ENCODE data around the gene FPR1. TPM values are rescaled to one million over a fixed set of nuclear protein-coding genes. Genes with fewer than 3 reads are reported as not detected.
A peak's percentile ranks its signal among the peaks of the same experiment; 100 is the strongest.
"Not testable (repeated sequence)": the region's sequence is repeated elsewhere in the genome, so short reads cannot be mapped to it uniquely, and the experiment has no call there.

Gene FPR1
- total and polyA plus RNA-seq, 9 donors: 0.66 to 3.2 (median 1.9) TPM

GRCh38 chr19:51780270-51780669 is 28.6 kb upstream of the FPR1 start:
- Histone ChIP-seq H3K4me1 (ENCODE audit: control insufficient read depth, insufficient read depth, low read length) (no peaks in the 10 kb centered on the region), H3K36me3 (ENCODE audit: control insufficient read depth, insufficient read depth, low read length) (no peaks in the 10 kb centered on the region), H3K27ac (ENCODE audit: low read length) (no peak overlapping the region), H3K4me3 (ENCODE audit: low read length) (no peak overlapping the region), H3K27me3 (ENCODE audit: control insufficient read depth, insufficient read depth, low read length) (no peaks in the 10 kb centered on the region), H3K9me3 (replicated peaks; ENCODE audit: control insufficient read depth, low read depth, low read length) (no peaks in the 10 kb centered on the region)
- no peak for DNase-seq
- WGBS (ENCODE audit: insufficient coverage): no CpG with 5 or more reads among the region's 2 CpGs

GRCh38 chr19:51779703-51780102 is 28.0 kb upstream of the FPR1 start:
- Histone ChIP-seq H3K27me3 (ENCODE audit: control insufficient read depth, insufficient read depth, low read length) (no peaks in the 10 kb centered on the region), H3K9me3 (replicated peaks; ENCODE audit: control insufficient read depth, low read depth, low read length) (no peaks in the 10 kb centered on the region), H3K4me1 (ENCODE audit: control insufficient read depth, insufficient read depth, low read length) (no peaks in the 10 kb centered on the region), H3K27ac (ENCODE audit: low read length) (no peak overlapping the region), H3K4me3 (ENCODE audit: low read length) (no peak overlapping the region), H3K36me3 (ENCODE audit: control insufficient read depth, insufficient read depth, low read length) (no peaks in the 10 kb centered on the region)
- DNase-seq: no peak
- WGBS (ENCODE audit: insufficient coverage): 20% methylated on average over 1 of the region's 2 CpGs

GRCh38 chr19:51779181-51779580 is 27.5 kb upstream of the FPR1 start:
- WGBS (ENCODE audit: insufficient coverage): no CpG with 5 or more reads among the region's 1 CpG
- DNase-seq: no peak
- Histone ChIP-seq H3K27me3 (ENCODE audit: control insufficient read depth, insufficient read depth, low read length) (no peaks in the 10 kb centered on the region), H3K36me3 (ENCODE audit: control insufficient read depth, insufficient read depth, low read length) (no peaks in the 10 kb centered on the region), H3K9me3 (replicated peaks; ENCODE audit: control insufficient read depth, low read depth, low read length) (no peaks in the 10 kb centered on the region), H3K4me1 (ENCODE audit: control insufficient read depth, insufficient read depth, low read length) (no peaks in the 10 kb centered on the region), H3K27ac (ENCODE audit: low read length) (no peak overlapping the region), H3K4me3 (ENCODE audit: low read length) (no peak overlapping the region)

- Histone ChIP-seq H3K36me3 (ENCODE audit: control insufficient read depth, insufficient read depth, low read length) (no peaks in the 10 kb centered on the region), H3K4me1 (ENCODE audit: control insufficient read depth, insufficient read depth, low read length) (no peaks in the 10 kb centered on the region), H3K9me3 (replicated peaks; ENCODE audit: control insufficient read depth, low read depth, low read length) (no peaks in the 10 kb centered on the region), H3K27me3 (ENCODE audit: control insufficient read depth, insufficient read depth, low read length) (no peaks in the 10 kb centered on the region), H3K27ac (ENCODE audit: low read length) (no peak overlapping the region), H3K4me3 (ENCODE audit: low read length) (no peak overlapping the region)
- DNase-seq: peak; percentile 90
- 10% methylated on average over 10 of the region's 23 CpGs for WGBS (ENCODE audit: insufficient coverage)
Measured at GRCh38 chr19:51777570-51778462, 26.1 kb upstream of the FPR1 start.

- H3K36me3 ChIP-seq (ENCODE audit: control insufficient read depth, insufficient read depth, low read length); DNase-seq; H3K4me1 ChIP-seq (ENCODE audit: control insufficient read depth, insufficient read depth, low read length); H3K27me3 ChIP-seq (ENCODE audit: control insufficient read depth, insufficient read depth, low read length); H3K4me3 ChIP-seq (ENCODE audit: low read length); H3K9me3 ChIP-seq (replicated peaks; ENCODE audit: control insufficient read depth, low read depth, low read length); H3K27ac ChIP-seq (ENCODE audit: low read length): not testable (repeated sequence)
- no CpG with 5 or more reads among the region's 1 CpG for WGBS (ENCODE audit: insufficient coverage)
Measured at GRCh38 chr19:51776561-51776960, 24.9 kb upstream of the FPR1 start.

GRCh38 chr19:51772977-51773376 is 21.3 kb upstream of the FPR1 start:
- H3K27me3 ChIP-seq (ENCODE audit: control insufficient read depth, insufficient read depth, low read length): no peaks in the 10 kb centered on the region
- no peaks in the 10 kb centered on the region for H3K9me3 ChIP-seq (replicated peaks; ENCODE audit: control insufficient read depth, low read depth, low read length)
- 71% methylated on average over 1 of the region's 6 CpGs for WGBS (ENCODE audit: insufficient coverage)
- H3K36me3 ChIP-seq (ENCODE audit: control insufficient read depth, insufficient read depth, low read length): no peaks in the 10 kb centered on the region
- no peak overlapping the region for H3K27ac ChIP-seq (ENCODE audit: low read length)
- no peaks in the 10 kb centered on the region for H3K4me1 ChIP-seq (ENCODE audit: control insufficient read depth, insufficient read depth, low read length)
- no peak for DNase-seq
- H3K4me3 ChIP-seq (ENCODE audit: low read length): no peak overlapping the region

GRCh38 chr19:51771376-51772130 is 19.9 kb upstream of the FPR1 start:
- no peak for DNase-seq
- WGBS (ENCODE audit: insufficient coverage): 64% methylated on average over 9 of the region's 10 CpGs
- no peaks in the 10 kb centered on the region for H3K9me3 ChIP-seq (replicated peaks; ENCODE audit: control insufficient read depth, low read depth, low read length)
- no peaks in the 10 kb centered on the region for H3K36me3 ChIP-seq (ENCODE audit: control insufficient read depth, insufficient read depth, low read length)
- H3K4me1 ChIP-seq (ENCODE audit: control insufficient read depth, insufficient read depth, low read length): no peaks in the 10 kb centered on the region
- no peaks in the 10 kb centered on the region for H3K27me3 ChIP-seq (ENCODE audit: control insufficient read depth, insufficient read depth, low read length)
- H3K4me3 ChIP-seq (ENCODE audit: low read length): no peak overlapping the region
- H3K27ac ChIP-seq (ENCODE audit: low read length): no peak overlapping the region

GRCh38 chr19:51766461-51766860 is 14.8 kb upstream of the FPR1 start:
- Histone ChIP-seq H3K9me3 (replicated peaks; ENCODE audit: control insufficient read depth, low read depth, low read length) (no peaks in the 10 kb centered on the region), H3K27me3 (ENCODE audit: control insufficient read depth, insufficient read depth, low read length) (no peaks in the 10 kb centered on the region), H3K36me3 (ENCODE audit: control insufficient read depth, insufficient read depth, low read length) (no peaks in the 10 kb centered on the region), H3K27ac (ENCODE audit: low read length) (no peak overlapping the region), H3K4me3 (ENCODE audit: low read length) (no peak overlapping the region), H3K4me1 (ENCODE audit: control insufficient read depth, insufficient read depth, low read length) (no peaks in the 10 kb centered on the region)
- no peak for DNase-seq
- WGBS (ENCODE audit: insufficient coverage): 45% methylated on average over 3 of the region's 5 CpGs

- no peaks in the 10 kb centered on the region for H3K9me3 ChIP-seq (replicated peaks; ENCODE audit: control insufficient read depth, low read depth, low read length)
- no CpG with 5 or more reads among the region's 5 CpGs for WGBS (ENCODE audit: insufficient coverage)
- H3K4me1 ChIP-seq (ENCODE audit: control insufficient read depth, insufficient read depth, low read length): no peaks in the 10 kb centered on the region
- H3K27ac ChIP-seq (ENCODE audit: low read length): no peak overlapping the region
- no peaks in the 10 kb centered on the region for H3K36me3 ChIP-seq (ENCODE audit: control insufficient read depth, insufficient read depth, low read length)
- no peak for DNase-seq
- no peaks in the 10 kb centered on the region for H3K27me3 ChIP-seq (ENCODE audit: control insufficient read depth, insufficient read depth, low read length)
- no peak overlapping the region for H3K4me3 ChIP-seq (ENCODE audit: low read length)
Measured at GRCh38 chr19:51765086-51765485, 13.4 kb upstream of the FPR1 start.

GRCh38 chr19:51761696-51762095 is 10.0 kb upstream of the FPR1 start:
- H3K36me3 ChIP-seq (ENCODE audit: control insufficient read depth, insufficient read depth, low read length): no peaks in the 10 kb centered on the region
- H3K27me3 ChIP-seq (ENCODE audit: control insufficient read depth, insufficient read depth, low read length): no peaks in the 10 kb centered on the region
- H3K4me1 ChIP-seq (ENCODE audit: control insufficient read depth, insufficient read depth, low read length): no peaks in the 10 kb centered on the region
- 65% methylated on average over 3 of the region's 7 CpGs for WGBS (ENCODE audit: insufficient coverage)
- DNase-seq: no peak
- H3K4me3 ChIP-seq (ENCODE audit: low read length): no peak overlapping the region
- H3K27ac ChIP-seq (ENCODE audit: low read length): no peak overlapping the region
- H3K9me3 ChIP-seq (replicated peaks; ENCODE audit: control insufficient read depth, low read depth, low read length): no peaks in the 10 kb centered on the region
